ENCODE measurements around the gene PRR33. TPM values are rescaled to one million over a fixed set of nuclear protein-coding genes. Genes with fewer than 3 reads are reported as not detected.

The PRR33 gene
- total RNA-seq, 1 experiment from 2014 or later, result not detected

DNA sequence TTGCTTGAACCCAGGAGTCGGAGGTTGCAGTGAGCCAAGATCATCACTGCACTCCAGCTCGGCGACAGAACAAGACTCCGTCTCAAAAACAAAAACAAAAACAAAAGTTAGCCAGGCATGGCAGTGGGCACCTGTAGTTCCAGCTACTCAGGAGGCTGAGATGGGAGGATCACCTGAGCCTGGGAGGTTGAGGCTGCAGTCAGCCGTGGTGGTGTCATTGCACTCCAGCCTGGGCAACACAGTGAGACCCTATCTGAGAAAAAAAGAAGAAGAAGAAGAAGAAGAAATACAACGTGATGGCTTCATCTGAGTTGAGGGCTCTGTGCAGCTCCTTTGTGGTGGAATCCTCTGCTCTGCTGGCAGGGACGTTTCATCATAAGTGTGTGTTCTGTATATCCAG is 17.8 kb upstream of the PRR33 start (continued):
- TF ChIP-seq SIN3A (IDR thresholded peaks at IDR 0.05; ENCODE audit: low read depth), result no peak
- TF ChIP-seq EGR1 (IDR thresholded peaks at IDR 0.05; ENCODE audit: low read depth), result no peak
- TF ChIP-seq SP1 (IDR thresholded peaks at IDR 0.05; ENCODE audit: low read depth), result no peak

GRCh38 chr11:1908618-1909017 is 16.9 kb upstream of the PRR33 start:
- intact Hi-C loops (cut with micrococcal nuclease), result no loop called here
- no peaks in the 10 kb centered on the region for H3K9me3 ChIP-seq (ENCODE audit: control insufficient read depth in 1 of 2, insufficient read depth in 1 of 2, low read depth in 1 of 2, low read length in 2 of 2)
- H3K9me2 ChIP-seq (ENCODE audit: insufficient read depth), result no peaks in the 10 kb centered on the region
- TF ChIP-seq SIN3A (IDR thresholded peaks at IDR 0.05; ENCODE audit: low read depth) (no peak), RAD21 (IDR thresholded peaks at IDR 0.05; ENCODE audit: low read depth) (no peak), ZNF274 (IDR thresholded peaks at IDR 0.05; ENCODE audit: low read depth, low read length) (no peak), POLR2AphosphoS5 (IDR thresholded peaks at IDR 0.05; ENCODE audit: low read depth, low read length) (no peak), CTCF (IDR thresholded peaks at IDR 0.05 in 2 of 3, conservative IDR thresholded peaks at IDR 0.05 in 1 of 3; ENCODE audit: borderline replicate concordance in 1 of 3, insufficient read depth in 1 of 3, low read depth in 2 of 3, low read length in 2 of 3) (no peak), CBX3 (IDR thresholded peaks at IDR 0.05; ENCODE audit: low read depth) (no peak), TCF7L2 (IDR thresholded peaks at IDR 0.05; ENCODE audit: borderline replicate concordance, extremely low read depth, insufficient read depth, insufficient read length) (no peak)
- TF ChIP-seq, protein P1, sequence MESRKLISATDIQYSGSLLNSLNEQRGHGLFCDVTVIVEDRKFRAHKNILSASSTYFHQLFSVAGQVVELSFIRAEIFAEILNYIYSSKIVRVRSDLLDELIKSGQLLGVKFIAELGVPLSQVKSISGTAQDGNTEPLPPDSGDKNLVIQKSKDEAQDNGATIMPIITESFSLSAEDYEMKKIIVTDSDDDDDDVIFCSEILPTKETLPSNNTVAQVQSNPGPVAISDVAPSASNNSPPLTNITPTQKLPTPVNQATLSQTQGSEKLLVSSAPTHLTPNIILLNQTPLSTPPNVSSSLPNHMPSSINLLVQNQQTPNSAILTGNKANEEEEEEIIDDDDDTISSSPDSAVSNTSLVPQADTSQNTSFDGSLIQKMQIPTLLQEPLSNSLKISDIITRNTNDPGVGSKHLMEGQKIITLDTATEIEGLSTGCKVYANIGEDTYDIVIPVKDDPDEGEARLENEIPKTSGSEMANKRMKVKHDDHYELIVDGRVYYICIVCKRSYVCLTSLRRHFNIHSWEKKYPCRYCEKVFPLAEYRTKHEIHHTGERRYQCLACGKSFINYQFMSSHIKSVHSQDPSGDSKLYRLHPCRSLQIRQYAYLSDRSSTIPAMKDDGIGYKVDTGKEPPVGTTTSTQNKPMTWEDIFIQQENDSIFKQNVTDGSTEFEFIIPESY (IDR thresholded peaks at IDR 0.05; ENCODE audit: extremely low read depth, insufficient replicate concordance, low read length), result no peak
- H3K27me3 ChIP-seq (ENCODE audit: insufficient read depth, low read length), result no peaks in the 10 kb centered on the region
- no peak overlapping the region for H3K4me2 ChIP-seq (ENCODE audit: low read length)
- H3K79me2 ChIP-seq (ENCODE audit: insufficient read depth, low read length), result no peaks in the 10 kb centered on the region
- no peaks in the 10 kb centered on the region for H4K20me1 ChIP-seq (ENCODE audit: insufficient read depth)
- no peak overlapping the region for H3K4me3 ChIP-seq (replicated peaks in 1 of 2; ENCODE audit: low read depth in 1 of 2, low read length in 2 of 2)
- ChIA-PET POLR2A (no interaction called here), CTCF (no interaction called here), RAD21 (ENCODE audit: low non-redundant PET in 1 of 2, low total read pairs in 2 of 2, uncharacterized antibody in 2 of 2, unreplicated experiment in 2 of 2) (no interaction called here)
- H3K4me1 ChIP-seq (ENCODE audit: control insufficient read depth in 1 of 2, insufficient read depth in 2 of 2, low read length in 2 of 2), result no peaks in the 10 kb centered on the region
- no peak overlapping the region for H2AFZ ChIP-seq (ENCODE audit: low read depth, low read length, poor library complexity, severe bottlenecking)
- H3K9ac ChIP-seq (ENCODE audit: low read length), result no peak overlapping the region
- no TSS peak for BruUV-seq (replicated peaks)
- DNase-seq (ENCODE audit: low read depth, low spot score), result no peak
- H3K27ac ChIP-seq (ENCODE audit: low read depth, low read length), result no peak overlapping the region
- no peak for ATAC-seq
- no peaks in the 10 kb centered on the region for H3K36me3 ChIP-seq (ENCODE audit: control insufficient read depth in 1 of 2, insufficient read depth in 2 of 2, low read length in 2 of 2)
